ENCODE measurements around the gene C17orf75. TPM values are rescaled to one million over a fixed set of nuclear protein-coding genes. Genes with fewer than 3 reads are reported as not detected.
"Not testable (repeated sequence)": the region's sequence is repeated elsewhere in the genome, so short reads cannot be mapped to it uniquely, and the experiment has no call there.

Gene C17orf75
- total and polyA plus RNA-seq, 2 experiments from 2014 or later, result 16.0 to 25.7 TPM

DNA sequence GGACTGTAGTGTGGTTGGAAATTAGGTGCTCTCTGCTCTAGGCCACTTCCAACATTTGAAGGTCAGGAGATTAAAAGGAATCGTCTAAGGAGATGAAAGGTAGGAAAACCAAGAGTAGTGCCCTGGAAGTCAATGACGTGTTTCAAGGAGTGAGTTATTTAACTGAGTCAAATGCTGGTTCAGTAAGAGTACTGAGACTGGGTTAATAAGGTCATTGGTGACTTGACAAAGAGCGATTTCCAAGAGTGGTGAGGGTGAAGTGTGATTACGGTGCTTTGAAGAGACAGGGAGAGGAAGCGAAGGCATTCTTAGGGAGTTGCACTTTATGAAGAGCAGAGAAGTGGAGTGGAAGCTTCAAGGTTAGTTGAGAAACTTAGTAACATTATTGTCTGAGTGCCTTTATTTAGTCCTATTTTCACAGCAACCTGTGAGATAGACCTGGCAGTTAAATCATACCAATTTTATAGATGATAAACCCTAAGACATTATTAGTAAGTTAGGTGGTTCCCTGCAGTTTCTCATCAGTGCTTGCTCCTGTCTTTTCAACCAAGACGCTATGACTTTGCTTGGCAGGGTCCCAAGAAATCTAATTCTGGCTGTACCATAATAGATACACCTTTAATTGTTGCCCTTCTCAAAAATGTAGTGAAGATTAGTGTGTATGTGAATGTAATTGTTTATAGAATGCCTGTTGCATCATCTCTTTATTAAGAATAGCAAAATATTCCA lies 13.8 kb upstream of the C17orf75 start:
- Histone ChIP-seq H3K9me3 (ENCODE audit: low read depth) (no peaks in the 10 kb centered on the region), H3K4me3 (no peak overlapping the region), H3K36me3 (replicated peaks; ENCODE audit: insufficient read depth, low read depth) (peaks cover 5% of the 10 kb centered on the region), H3K27ac (no peak overlapping the region), H3K27me3 (no peaks in the 10 kb centered on the region), H3K79me2 (peaks cover 100% of the 10 kb centered on the region), H3K9me2 (replicated peaks; ENCODE audit: insufficient read depth) (no peaks in the 10 kb centered on the region), H3K4me1 (ENCODE audit: insufficient read depth) (peaks cover 25% of the 10 kb centered on the region), H2AFZ (no peak overlapping the region), H4K20me1 (ENCODE audit: insufficient read depth, poor library complexity, severe bottlenecking) (peaks cover 99% of the 10 kb centered on the region), H3K4me2 (peak overlapping the region; percentile 89)
- TF ChIP-seq, protein P1, sequence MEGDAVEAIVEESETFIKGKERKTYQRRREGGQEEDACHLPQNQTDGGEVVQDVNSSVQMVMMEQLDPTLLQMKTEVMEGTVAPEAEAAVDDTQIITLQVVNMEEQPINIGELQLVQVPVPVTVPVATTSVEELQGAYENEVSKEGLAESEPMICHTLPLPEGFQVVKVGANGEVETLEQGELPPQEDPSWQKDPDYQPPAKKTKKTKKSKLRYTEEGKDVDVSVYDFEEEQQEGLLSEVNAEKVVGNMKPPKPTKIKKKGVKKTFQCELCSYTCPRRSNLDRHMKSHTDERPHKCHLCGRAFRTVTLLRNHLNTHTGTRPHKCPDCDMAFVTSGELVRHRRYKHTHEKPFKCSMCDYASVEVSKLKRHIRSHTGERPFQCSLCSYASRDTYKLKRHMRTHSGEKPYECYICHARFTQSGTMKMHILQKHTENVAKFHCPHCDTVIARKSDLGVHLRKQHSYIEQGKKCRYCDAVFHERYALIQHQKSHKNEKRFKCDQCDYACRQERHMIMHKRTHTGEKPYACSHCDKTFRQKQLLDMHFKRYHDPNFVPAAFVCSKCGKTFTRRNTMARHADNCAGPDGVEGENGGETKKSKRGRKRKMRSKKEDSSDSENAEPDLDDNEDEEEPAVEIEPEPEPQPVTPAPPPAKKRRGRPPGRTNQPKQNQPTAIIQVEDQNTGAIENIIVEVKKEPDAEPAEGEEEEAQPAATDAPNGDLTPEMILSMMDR (IDR thresholded peaks at IDR 0.05; ENCODE audit: poor library complexity), result no peak
- TF ChIP-seq EZH2 (IDR thresholded peaks at IDR 0.05; ENCODE audit: borderline replicate concordance) (no peak), EZH2phosphoT487 (IDR thresholded peaks at IDR 0.05; ENCODE audit: low read depth, severe bottlenecking, unreplicated experiment) (no peak)
- no peak for DNase-seq (ENCODE audit: low spot score)
- 81% methylated on average over 6 of the region's 6 CpGs for WGBS (ENCODE audit: low lambda C conversion rate, missing lambda C conversion rate)

- H3K4me3 ChIP-seq, result peak overlapping the region; percentile 62
- H3K4me2 ChIP-seq, result peak overlapping the region; percentile 89
- H3K36me3 ChIP-seq (replicated peaks; ENCODE audit: insufficient read depth, low read depth); H3K27ac ChIP-seq; H3K9me2 ChIP-seq (replicated peaks; ENCODE audit: insufficient read depth); H3K27me3 ChIP-seq; H3K9me3 ChIP-seq (ENCODE audit: low read depth); DNase-seq (ENCODE audit: low spot score); H2AFZ ChIP-seq: not testable (repeated sequence)
- peaks cover 84% of the 10 kb centered on the region for H3K79me2 ChIP-seq
- WGBS (ENCODE audit: low lambda C conversion rate, missing lambda C conversion rate), result 91% methylated on average over 9 of the region's 9 CpGs
- peaks cover 69% of the 10 kb centered on the region for H4K20me1 ChIP-seq (ENCODE audit: insufficient read depth, poor library complexity, severe bottlenecking)
- peaks cover 30% of the 10 kb centered on the region for H3K4me1 ChIP-seq (ENCODE audit: insufficient read depth)
These were observed 10.8 kb upstream of the C17orf75 start for GRCh38 chr17:32352734-32353133.

DNA sequence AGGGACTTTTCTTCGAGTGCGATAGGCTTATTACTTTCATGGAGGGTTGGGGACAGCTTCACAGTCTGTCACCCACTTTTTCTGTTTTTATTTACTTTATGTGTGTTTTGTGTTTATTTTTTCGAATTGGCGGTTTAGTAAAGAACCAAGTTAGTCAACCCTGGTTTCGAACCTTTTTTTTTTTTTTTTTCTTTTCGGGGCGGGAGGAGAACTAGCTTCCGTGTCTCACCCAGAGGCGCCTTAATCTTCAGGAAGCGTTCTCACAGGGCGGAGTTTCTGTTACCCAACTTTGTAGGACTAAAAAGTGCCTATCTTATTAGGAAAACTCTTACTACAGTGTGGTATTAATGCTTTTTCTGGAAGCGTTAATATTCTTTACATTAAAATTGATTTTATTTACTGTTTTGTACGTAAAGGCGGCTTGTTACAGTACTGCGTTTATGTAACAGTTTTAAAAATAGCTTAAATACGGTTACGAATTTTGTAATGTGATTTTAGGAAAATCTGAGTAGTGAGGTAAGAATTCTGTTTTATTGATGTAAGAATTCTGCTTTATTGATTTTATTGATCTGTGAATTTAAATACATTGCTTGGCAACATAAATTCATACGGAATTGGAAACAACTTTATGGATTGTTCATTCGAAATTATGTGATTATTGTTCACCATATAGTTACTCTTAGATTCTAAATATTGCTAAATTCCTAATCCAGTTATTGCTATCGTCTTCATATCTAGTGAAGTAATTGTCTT lies 8.9 kb upstream of the C17orf75 start:
- peaks cover 5% of the 10 kb centered on the region for H3K36me3 ChIP-seq (replicated peaks; ENCODE audit: insufficient read depth, low read depth)
- H2AFZ ChIP-seq, result peak overlapping the region; percentile 45
- H3K4me2 ChIP-seq, result peak overlapping the region; percentile 89
- H3K9me2 ChIP-seq (replicated peaks; ENCODE audit: insufficient read depth), result no peaks in the 10 kb centered on the region
- H3K27ac ChIP-seq, result peak overlapping the region; percentile 99
- H3K4me3 ChIP-seq, result peak overlapping the region; percentile 62
- peaks cover 50% of the 10 kb centered on the region for H4K20me1 ChIP-seq (ENCODE audit: insufficient read depth, poor library complexity, severe bottlenecking)
- DNase-seq (ENCODE audit: low spot score), result peak; percentile 71
- no peak for TF ChIP-seq EZH2 (IDR thresholded peaks at IDR 0.05; ENCODE audit: borderline replicate concordance)
- TF ChIP-seq, protein P1 (IDR thresholded peaks at IDR 0.05; ENCODE audit: poor library complexity), result no peak
- WGBS (ENCODE audit: low lambda C conversion rate, missing lambda C conversion rate), result under 1% methylated on average over 20 of the region's 20 CpGs
- H3K79me2 ChIP-seq, result peaks cover 65% of the 10 kb centered on the region
- no peaks in the 10 kb centered on the region for H3K27me3 ChIP-seq
- peaks cover 28% of the 10 kb centered on the region for H3K4me1 ChIP-seq (ENCODE audit: insufficient read depth)
- H3K9me3 ChIP-seq (ENCODE audit: low read depth), result no peaks in the 10 kb centered on the region
